ENCODE results near the gene SPX. TPM values are rescaled to one million over a fixed set of nuclear protein-coding genes. Genes with fewer than 3 reads are reported as not detected.

Gene SPX
- polyA plus RNA-seq, 2 of the 4 experiments (the other 2 are of a cell fraction) = 2.9 to 39.8 TPM

GRCh38 chr12:21542403-21542802, 16.3 kb downstream of the SPX start:
- Histone ChIP-seq H3K27ac (no peak overlapping the region), H3K4me2 (no peak overlapping the region), H3K4me3 (no peak overlapping the region), H3K9me3 (no peaks in the 10 kb centered on the region), H3K4me1 (peaks cover 7% of the 10 kb centered on the region; the same call in 2 of the 3 replicates)
- ATAC-seq = no peak
- 81% methylated on average over 5 of the region's 5 CpGs for WGBS (ENCODE audit: missing lambda C conversion rate)
- CTCF ChIA-PET = interaction anchor here (1.5 kb wide), 1 partner anchor 11 kb away, joined by 4 read pairs; no protein-coding TSS in a partner anchor
- POLR2A ChIA-PET = no interaction called here
- no peak for FAIRE-seq
- TF ChIP-seq MAFK (IDR thresholded peaks at IDR 0.05; ENCODE audit: partially characterized antibody) (no peak), MAX (IDR thresholded peaks at IDR 0.05) (no peak), CBX2 (IDR thresholded peaks at IDR 0.05; ENCODE audit: borderline replicate concordance, low read depth) (no peak), EHF (CRISPR knock-in tag; IDR thresholded peaks at IDR 0.05) (no peak), TP53 (CRISPR knock-in tag; IDR thresholded peaks at IDR 0.05) (no peak), ZSCAN20 (CRISPR knock-in tag; IDR thresholded peaks at IDR 0.05) (no peak), RCOR1 (IDR thresholded peaks at IDR 0.05; ENCODE audit: low read depth, low read length) (no peak), GATA3 (IDR thresholded peaks at IDR 0.05; ENCODE audit: borderline replicate concordance) (no peak), RNF2 (IDR thresholded peaks at IDR 0.05; ENCODE audit: borderline replicate concordance, low read depth) (no peak), NPAS2 (CRISPR knock-in tag; IDR thresholded peaks at IDR 0.05; ENCODE audit: borderline replicate concordance) (no peak), NFE2L2 (conservative IDR thresholded peaks at IDR 0.05; ENCODE audit: low read length) (no peak)
- no peak for DNase-seq (ENCODE audit: low read depth in 1 of 2, low spot score in 1 of 2)

GRCh38 chr12:21543151-21543550, 17.1 kb downstream of the SPX start:
- ChIA-PET CTCF (no interaction called here), POLR2A (no interaction called here)
- Histone ChIP-seq H3K4me2 (no peak overlapping the region), H3K27ac (no peak overlapping the region), H3K4me1 (peaks cover 7% of the 10 kb centered on the region; the same call in 2 of the 3 replicates), H3K9me3 (no peaks in the 10 kb centered on the region), H3K4me3 (no peak overlapping the region)
- ATAC-seq = no peak
- no peak for FAIRE-seq
- TF ChIP-seq SREBF2 (IDR thresholded peaks at IDR 0.05) = no peak
- TF ChIP-seq HES2 (IDR thresholded peaks at IDR 0.05) = no peak
- TF ChIP-seq HOXB13 (CRISPR knock-in tag; IDR thresholded peaks at IDR 0.05; ENCODE audit: low read depth) = no peak
- TF ChIP-seq MAZ (IDR thresholded peaks at IDR 0.05; ENCODE audit: borderline replicate concordance, low read depth, low read length) = no peak
- TF ChIP-seq MYC (IDR thresholded peaks at IDR 0.05; ENCODE audit: borderline replicate concordance, low read length) = no peak
- no peak for TF ChIP-seq ZNF302 (CRISPR knock-in tag; IDR thresholded peaks at IDR 0.05)
- no peak for TF ChIP-seq TFCP2L1 (CRISPR knock-in tag; IDR thresholded peaks at IDR 0.05)
- no peak for TF ChIP-seq POLR2AphosphoS2 (conservative IDR thresholded peaks at IDR 0.05; ENCODE audit: low read length)
- no peak for TF ChIP-seq PHF8 (IDR thresholded peaks at IDR 0.05; ENCODE audit: borderline replicate concordance, low read depth)
- no peak for TF ChIP-seq JUN (IDR thresholded peaks at IDR 0.05)
- no peak for DNase-seq (ENCODE audit: low read depth in 1 of 2, low spot score in 1 of 2)

- Histone ChIP-seq H3K4me3 (no peak overlapping the region), H3K4me2 (no peak overlapping the region), H3K9me3 (no peaks in the 10 kb centered on the region), H3K27ac (no peak overlapping the region), H3K4me1 (peaks cover 7% of the 10 kb centered on the region; the same call in 2 of the 3 replicates)
- no peak for TF ChIP-seq RCOR1 (IDR thresholded peaks at IDR 0.05; ENCODE audit: low read depth, low read length)
- TF ChIP-seq KDM5A (IDR thresholded peaks at IDR 0.05) = no peak
- no peak for TF ChIP-seq CTCF (IDR thresholded peaks at IDR 0.05)
- TF ChIP-seq GATA3 (IDR thresholded peaks at IDR 0.05; ENCODE audit: borderline replicate concordance) = no peak
- no peak for TF ChIP-seq MYC (IDR thresholded peaks at IDR 0.05; ENCODE audit: borderline replicate concordance, low read length)
- no peak for TF ChIP-seq NFE2L2 (conservative IDR thresholded peaks at IDR 0.05; ENCODE audit: low read length)
- TF ChIP-seq NPAS2 (CRISPR knock-in tag; IDR thresholded peaks at IDR 0.05; ENCODE audit: borderline replicate concordance) = no peak
- TF ChIP-seq FOSB (CRISPR knock-in tag; IDR thresholded peaks at IDR 0.05) = no peak
- no peak for TF ChIP-seq MAZ (IDR thresholded peaks at IDR 0.05; ENCODE audit: borderline replicate concordance, low read depth, low read length)
- no peak for TF ChIP-seq JUN (IDR thresholded peaks at IDR 0.05)
- TF ChIP-seq PBX3 (IDR thresholded peaks at IDR 0.05) = no peak
- FAIRE-seq (no peak), DNase-seq (ENCODE audit: low read depth in 1 of 2, low spot score in 1 of 2) (no peak), ATAC-seq (no peak)
- CTCF ChIA-PET = no interaction called here
- POLR2A ChIA-PET = no interaction called here
- 79% methylated on average over 2 of the region's 2 CpGs for WGBS (ENCODE audit: missing lambda C conversion rate)
These were observed 19.5 kb downstream of the SPX start for GRCh38 chr12:21545557-21545956.
